GOT3 (cell line): Measurements from ENCODE around the gene ANO10.
"Not testable (repeated sequence)": the region's sequence is repeated elsewhere in the genome, so short reads cannot be mapped to it uniquely, and the experiment has no call there.

Experiments
- DNase-seq: peaks from one replicate; lab custom pipeline; 2025; ENCODE audit warnings: mixed read lengths; lab: John Stamatoyannopoulos, UW

ANO10 gene

DNA sequence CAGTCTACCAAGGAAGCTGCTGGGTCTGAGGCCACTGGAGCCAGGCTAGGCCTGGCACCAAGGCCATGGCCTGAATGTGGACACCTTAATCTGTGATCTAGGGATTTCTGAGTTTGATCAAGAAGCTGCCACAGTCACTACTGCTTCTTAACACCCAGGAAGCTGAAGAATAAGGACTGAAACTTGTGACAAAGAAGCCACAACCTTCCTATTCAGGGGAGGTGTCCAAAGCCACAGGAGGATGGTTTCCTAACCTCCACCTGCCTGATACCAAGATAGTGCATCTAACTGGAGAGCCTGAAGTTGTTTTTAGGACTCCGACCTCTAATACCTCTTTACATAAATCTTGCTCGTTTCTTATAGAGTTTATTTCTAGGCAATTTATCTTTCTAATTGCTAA is 5.5 kb upstream of the ANO10 start:
- DNase-seq: no peak

DNA sequence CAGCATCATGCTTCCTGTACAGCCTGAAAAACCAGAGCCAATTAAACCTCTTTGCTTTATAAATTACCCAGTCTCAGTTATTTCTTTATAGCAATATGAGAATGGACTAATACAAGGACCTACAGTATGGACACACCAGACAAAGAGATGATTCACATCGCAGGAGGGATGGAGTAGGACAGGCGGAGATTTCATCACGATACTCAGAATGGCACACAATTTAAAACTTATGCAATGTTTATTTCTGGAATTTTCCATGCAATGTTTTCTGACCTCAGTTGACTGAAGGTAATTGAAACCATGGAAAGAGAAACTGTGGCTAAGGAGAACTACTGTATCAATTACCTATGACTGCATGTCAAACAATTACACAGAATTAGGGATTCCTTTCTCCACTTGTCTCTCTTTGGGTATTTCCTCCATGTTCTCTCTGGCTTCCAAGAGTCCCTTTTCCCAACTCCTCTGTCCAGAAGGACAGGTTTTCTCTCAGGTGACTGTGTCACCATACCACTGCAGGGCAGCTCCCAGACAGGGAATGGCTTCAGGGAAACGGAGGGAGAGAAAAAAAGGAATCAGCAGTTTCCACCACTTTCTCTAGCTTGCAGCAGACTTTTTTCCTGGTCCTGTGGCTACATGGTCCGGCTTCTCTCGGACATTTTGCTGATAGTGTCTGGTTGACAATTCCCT is 3.0 kb upstream of the ANO10 start:
- DNase-seq: no peak

DNA sequence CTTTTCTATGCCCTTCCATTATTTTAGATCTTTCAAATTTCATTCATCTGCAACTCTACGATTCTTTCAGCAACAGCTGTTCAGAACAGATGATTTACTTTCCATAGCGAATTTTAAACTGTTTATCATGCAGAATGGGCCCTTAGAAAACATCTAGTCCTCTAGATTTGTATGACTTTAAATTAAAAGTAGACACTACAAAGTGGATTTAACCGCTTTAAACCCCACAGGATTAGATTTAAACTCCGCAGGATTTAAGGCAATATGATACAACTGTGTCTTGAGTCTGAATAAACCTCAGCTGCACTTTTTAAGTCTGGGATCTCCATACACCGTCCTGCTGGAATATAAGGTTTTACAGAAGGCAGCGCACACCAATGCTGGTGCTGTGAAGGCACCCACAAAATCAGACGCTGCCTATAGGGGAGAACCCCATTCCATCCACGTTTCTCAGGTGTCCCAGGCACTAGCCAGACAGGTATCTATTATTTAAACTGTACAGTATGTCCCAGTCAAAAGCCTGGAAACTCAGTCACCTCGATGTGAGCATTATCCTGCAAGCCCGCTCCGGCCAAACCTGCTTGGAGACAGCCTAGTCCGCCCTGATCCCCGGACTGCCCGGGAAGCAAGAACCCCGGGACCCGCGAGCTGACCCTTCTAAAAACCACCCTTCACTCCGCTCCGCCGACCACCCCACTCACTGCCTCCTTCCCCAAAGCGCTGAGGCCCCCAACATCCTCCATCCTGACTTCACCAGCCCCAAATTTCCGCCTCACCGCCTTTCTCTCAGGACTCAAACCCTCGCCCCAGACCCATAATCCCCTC is 768 bp downstream of the ANO10 start:
- DNase-seq: no peak

DNA sequence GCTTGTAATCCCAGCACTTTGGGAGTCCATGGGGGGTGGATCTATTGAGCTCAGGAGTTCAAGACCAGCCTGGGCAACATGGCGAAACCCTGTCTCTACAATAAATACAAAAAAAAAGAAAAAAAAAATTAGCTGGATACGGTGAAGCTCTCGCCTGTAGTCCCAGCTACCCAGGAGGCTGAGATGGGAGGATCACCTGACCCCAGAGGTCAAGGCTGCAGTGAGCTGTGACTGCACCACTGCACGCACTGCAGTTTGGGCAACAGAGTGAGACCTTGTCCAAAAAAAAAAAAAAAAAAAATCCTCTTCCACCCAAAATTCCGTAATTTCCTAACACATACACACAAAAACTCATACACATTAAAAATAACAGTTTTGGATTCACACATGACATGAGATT is 2.2 kb downstream of the ANO10 start:
- no peak for DNase-seq

DNA sequence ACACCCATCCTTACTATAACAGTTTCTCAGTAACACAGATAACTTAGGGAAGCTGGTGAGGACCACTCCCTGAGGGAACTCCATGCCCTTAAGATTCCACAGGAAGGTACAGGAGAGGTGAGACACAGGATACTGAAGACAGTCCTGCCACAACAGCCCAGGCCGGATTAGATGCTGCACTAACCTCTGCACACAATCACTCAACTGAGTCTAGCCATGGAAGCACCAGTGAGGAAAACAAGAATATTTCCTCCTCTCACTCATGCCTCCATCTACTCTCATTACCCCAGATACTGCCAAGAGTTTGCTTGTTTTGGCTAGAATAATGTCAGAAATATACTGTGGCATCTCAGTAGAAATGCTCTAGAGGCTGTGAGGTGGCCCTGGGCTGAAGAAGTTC is 3.7 kb downstream of the ANO10 start:
- no peak for DNase-seq

DNA sequence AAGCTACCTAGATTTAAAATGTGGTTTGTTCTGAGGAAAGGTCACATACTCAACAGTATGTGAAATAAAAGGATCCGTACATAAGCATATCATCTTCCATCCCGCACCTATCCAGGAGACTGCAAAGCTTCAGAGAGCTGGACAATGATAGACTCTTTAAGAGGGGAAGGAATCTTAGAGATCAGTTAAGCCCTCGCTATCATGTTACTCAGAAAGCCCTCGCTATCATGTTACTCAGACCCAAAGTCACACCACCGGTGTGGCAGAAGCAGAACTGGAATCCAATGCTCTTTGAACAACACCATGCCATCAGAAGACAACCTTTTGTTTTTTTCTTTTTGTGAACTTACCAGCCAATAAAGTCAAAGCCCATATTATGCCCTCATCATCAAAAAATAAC is 5.8 kb downstream of the ANO10 start:
- no peak for DNase-seq

DNA sequence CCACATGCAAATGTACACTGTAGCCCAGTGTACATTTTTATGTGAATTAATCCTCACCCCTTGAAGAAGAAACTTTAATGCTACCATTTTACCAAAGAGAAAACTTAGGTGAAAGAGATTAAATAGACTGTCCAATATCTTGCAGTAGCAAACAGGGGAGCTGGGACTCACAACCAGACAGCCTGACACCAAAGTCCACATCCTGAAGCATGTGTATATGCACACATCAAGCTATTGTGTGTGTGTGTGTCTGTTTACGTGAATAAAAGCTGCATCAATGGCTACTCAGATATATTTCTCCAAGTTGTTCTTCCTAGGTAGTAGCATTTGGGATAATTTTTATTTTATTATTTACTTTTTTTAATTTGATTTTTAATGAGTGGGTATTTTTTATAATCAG is 6.7 kb downstream of the ANO10 start:
- DNase-seq: no peak

DNA sequence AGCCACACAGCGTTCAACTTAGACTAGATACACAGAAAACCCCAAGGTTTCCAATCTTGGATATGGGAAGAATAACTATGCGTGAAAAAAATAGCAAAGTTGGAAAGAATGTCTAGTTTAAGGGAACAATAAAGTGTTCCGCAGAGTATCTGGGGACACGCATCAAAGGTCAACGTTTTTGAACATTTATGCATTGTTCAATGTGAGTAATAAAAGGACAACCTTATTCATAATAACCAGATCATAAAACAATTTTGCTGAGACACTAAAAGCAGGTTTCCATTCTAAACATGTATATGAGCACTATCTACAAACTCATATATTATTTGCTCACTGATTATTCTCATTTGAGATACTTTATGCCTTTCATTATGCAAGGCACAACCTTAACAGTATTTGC is 7.8 kb downstream of the ANO10 start:
- DNase-seq: no peak

DNA sequence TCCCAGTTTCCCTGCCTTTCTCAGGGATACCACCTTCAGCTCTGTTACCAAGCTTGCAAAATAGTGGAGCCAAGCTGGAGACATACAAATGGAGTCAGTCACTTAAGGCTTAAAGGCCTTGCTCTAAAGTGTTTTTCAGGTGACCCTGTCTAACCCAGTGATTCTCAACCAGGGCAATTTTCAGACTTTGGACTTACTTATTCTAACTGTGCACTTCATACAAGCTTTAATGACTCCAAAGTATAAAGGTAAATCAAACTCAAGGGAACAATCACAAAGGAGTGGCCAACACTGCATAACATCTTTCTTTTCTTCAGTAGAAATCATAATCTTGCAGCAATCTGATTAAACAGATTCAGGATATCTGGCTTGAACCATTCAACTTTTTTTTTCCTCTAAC is 9.4 kb downstream of the ANO10 start:
- no peak for DNase-seq

DNA sequence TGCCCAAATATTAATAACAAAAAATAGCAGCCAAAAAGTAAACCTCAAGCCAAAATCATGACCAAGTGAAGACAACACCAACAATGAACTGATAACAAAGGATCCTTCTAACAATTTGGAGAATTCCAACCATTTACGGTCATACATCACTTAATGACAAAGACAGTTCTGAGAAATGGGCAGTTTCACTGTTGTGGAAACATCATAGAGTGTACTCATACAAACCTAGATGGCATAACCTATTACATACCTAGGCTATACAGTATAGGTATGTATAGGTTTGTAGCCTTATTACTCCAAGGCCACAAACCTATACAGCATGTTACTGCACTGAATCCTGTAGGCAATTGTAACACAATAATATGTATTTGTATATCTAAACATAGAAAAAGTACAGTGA is 12.4 kb downstream of the ANO10 start:
- no peak for DNase-seq

DNA sequence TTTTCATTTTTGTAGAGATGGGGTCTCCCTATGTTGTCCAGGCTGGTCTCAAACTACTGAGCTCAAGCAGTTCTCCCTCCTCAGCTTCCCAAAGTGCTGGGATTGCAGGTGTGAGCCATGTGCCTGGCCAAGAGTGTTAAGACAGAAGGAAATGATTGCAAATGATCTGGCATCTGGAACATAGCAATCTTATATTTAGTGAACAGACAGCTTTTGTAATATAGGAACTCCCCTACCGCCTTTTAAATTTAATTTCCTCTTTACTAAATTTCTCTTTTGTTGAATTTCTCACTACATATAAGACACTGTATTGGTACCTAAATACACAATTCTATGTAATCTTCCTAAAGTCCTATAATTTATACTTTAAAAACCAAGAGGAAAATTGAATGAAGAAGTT is 13.1 kb downstream of the ANO10 start:
- DNase-seq: no peak

DNA sequence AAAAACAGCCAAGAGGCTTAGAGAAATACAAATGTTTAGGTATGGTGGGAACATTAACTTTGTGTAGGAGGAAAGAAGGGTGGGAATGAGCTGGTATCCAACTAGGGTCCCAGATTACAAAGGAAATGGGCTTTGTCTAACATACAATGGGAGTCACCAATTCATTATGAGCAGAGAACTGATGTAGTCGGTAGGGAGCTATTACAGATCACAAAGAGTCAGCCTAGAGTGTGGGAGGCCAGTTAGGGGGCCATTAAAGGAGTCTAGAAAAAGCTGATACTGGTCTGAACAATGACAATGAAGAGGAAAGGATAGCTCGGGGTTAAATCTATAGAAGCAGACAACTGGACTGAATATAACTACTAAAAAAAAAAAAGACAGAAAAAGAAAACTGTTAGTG is 15.5 kb downstream of the ANO10 start:
- no peak for DNase-seq

DNA sequence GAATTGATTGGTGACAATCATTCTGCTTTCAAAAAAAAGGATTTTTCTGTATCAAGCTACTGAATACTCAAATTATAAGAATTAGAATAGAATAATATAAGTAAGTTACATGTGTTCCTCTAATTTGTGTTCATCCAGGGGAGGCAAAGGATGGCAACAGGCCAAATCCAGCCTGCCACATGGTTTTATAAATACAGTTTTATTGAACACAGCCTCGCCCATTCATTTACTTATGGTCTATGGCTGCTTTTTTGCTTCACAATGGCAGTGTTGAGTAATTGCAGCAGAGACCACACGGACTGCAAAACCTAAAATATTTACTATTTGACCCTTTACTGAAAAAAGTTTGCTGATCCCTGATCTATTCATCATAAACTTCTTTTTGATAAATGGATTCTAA is 21.9 kb downstream of the ANO10 start:
- DNase-seq: not testable (repeated sequence)

DNA sequence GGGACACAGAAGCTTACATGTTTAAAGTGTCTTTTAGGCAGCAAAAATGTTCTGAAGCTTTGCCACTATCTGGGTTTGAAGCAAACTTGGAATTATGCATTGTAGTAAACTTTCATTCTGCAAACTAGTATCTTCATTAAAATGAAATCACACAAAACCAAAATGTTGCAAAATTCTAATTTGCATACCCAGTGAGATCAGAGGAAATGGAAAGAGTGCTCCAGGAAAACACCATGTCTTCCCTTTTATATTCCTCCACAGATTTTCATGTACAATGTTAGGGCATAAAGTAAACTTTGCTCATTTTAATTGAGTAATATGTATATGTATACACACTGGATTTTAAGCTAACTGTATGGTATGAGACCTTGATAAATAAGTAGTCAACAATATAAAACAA is 23.9 kb downstream of the ANO10 start:
- no peak for DNase-seq

DNA sequence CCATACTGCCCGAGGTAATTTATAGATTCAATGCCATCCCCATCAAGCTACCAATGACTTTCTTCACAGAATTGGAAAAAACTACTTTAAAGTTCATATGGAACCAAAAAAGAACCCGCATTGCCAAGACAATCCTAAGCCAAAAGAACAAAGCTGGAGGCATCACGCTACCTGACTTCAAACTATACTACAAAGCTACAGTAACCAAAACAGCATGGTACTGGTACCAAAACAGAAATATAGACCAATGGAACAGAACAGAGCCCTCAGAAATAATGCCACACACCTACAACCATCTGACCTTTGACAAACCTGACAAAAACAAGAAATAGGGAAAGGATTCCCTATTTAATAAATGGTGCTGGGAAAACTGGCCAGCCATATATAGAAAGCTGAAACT is 25.6 kb downstream of the ANO10 start:
- DNase-seq: not testable (repeated sequence)

DNA sequence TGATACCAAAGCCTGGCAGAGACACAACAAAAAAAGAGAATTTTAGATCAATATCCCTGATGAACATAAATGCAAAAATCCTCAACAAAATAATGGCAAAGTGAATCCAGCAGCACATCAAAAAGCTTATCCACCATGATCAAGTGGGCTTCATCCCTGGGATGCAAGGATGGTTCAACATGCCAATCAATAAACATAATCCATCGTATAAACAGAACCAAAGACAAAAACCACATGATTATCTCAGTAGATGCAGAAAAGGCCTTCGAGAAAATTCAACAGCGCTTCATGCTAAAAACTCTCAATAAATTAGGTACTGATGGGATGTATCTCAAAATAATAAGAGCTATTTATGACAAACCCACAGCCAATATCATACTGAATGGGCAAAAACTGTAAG is 26.5 kb downstream of the ANO10 start:
- DNase-seq: not testable (repeated sequence)

DNA sequence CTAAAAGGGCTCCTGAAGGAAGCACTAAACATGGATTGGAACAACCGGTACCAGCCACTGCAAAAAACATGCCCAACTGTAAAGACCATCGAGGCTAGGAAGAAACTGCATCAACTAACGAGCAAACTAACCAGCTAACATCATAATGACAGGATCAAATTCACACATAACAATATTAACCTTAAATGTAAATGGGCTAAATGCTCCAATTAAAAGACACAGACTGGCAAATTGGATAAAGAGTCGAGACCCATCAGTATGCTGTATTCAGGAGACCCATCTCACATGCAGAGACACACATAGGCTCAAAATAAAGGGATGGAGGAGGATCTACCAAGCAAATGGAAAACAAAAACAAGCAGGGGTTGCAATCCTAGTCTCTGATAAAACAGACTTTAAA is 28.2 kb downstream of the ANO10 start:
- not testable (repeated sequence) for DNase-seq

DNA sequence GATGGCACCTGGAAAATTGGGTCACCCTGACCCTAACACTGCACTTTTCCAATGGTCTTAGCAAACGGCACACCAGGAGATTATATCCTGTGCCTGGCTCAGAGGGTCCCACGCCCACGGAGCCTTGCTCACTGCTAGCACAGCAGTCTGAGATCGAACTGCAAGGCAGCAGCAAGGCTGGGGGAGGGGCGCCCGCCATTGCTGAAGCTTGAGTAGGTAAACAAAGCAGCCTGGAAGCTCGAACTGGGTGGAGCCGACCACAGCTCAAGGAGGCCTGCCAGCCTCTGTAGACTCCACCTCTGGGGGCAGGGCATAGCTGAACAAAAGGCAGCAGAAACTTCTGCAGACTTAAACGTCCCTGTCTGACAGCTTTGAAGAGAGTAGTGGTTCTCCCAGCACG is 29.9 kb downstream of the ANO10 start:
- not testable (repeated sequence) for DNase-seq

DNA sequence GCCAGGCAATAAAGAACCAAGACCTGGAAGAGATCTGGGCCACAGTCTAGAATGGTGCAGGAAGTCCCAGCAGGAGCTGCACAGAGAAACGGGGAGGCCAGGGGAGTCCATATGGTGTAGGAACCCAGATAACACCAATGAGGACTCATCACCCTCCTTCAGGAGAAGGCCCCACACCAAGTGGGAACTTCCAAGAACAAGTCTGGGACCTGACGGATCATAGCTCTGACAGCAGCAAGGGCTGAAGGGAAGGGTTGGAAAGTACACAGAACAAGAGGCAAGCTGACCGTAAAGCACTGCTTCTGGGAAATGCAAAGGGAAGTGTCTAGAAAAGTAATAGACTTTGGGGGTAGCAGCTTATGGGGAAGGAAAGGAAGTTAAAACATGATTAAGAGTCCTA is 34.5 kb downstream of the ANO10 start:
- DNase-seq: no peak

DNA sequence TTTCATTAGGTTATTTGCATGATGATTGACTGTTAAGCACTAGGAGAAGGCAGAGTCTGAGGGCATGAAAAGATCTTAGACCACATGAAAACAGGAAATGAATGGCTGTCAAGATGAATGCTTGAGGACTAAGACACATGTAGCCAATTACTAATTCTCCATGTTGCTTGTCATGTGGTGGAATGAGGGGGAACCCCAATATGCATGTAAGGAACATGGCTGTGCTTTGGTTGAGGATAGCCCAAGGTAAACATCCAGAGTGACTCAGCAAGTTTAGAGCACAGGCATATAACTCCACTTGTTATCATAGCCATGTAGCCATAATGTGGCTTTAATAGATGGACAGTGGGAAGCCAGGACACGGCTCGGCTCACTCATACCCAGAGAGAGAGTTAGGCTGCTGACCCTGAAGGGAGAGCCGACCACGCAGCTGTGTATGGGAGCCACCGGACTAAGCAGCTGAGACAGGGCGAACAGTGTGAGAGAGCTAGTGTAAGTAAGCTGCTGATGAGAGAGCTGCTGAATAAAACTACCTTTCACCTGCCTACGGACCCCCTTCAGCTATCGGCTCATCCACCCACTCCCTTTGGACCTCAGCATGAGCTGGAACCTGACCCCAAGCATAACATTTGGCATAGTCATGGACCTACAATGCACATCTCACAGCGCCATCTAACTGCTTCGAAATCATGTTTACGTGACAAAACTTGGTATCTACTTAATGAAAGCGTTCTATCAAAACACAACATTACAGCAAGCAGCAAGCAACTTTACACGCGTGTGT is 37.6 kb downstream of the ANO10 start:
- DNase-seq: no peak

DNA sequence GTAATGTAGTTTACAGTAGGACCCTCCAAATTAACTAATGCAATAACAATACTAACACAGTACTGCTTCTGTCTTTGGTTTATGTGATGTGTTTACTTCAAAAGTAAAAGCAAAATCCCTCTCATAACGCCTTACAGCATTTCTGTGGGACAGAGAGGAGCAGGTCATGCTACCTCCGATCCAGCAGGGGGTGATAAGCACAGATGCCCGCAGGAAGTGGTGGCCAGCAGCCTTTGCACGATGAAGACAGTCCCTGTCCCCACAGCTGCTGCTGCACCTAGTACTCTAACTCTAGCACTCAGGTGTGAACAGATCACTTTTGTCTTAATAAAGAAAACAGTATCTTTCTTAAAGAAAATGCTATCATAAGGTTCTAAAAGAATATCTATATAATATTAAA is 38.3 kb downstream of the ANO10 start:
- no peak for DNase-seq

DNA sequence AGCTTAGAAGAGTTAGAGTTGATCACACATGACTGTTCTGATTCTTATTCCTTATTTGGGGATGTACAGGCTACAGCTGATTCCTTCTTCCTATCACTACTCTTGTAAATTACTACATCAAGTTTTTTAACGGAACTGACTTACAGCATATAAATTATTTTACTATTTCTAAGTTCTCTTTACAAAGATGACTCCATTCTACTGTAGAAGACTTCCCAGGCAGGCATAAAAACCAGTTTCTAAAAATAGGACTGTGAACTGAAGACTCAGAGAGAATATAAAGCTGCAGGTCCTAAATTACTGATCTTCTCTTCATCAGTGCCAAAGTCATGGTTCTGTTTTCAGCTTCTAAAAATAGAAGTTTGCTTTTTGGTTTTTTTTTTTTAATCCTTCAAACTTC is 38.9 kb downstream of the ANO10 start:
- DNase-seq: no peak

DNA sequence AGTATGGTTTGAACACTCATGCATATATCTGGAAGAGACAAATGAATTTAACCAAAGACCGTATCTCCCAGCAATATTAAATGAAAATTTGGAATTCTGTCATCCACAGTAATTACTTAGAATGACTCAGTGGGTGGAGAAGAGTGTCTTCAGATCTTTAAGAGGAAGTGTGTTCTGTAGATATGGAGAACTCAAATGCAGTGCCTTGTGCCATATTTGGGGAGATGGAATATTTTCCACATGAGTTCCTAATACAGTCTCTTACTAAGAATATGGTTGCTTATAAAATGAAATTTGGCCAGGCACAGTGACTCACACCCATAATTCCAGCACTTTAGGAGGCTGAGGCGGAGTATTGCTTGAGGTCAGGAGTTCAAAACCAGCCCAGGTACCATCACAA is 40.5 kb downstream of the ANO10 start:
- no peak for DNase-seq
